Upper lobe of left lung (tissue), 6 donors: Measurements from ENCODE around the gene ALPG. TPM values are rescaled to one million over a fixed set of nuclear protein-coding genes. Genes with fewer than 3 reads are reported as not detected.

Experiments
- ATAC-seq, 2 donors: fragments of 200-7000 bp; cut with Tn5 transposase; one replicate each; pipeline ENCODE4 v1.9.1; 2022; ENCODE audit warnings: mild to moderate bottlenecking in 2 of 2, moderate library complexity in 2 of 2; ENCODE audit not compliant: low FRiP score in 2 of 2
- DNase-seq, 2 donors: peaks; one replicate each; pipeline ENCODE4 v3.0.0-alpha.2; 2019 to 2020
- H3K27ac ChIP-seq, 4 donors: fragments of 200-600 bp; sonication (generic); one replicate each; pipeline ENCODE4 v1.5.1; 2016 to 2019
- H3K27me3 ChIP-seq, 4 donors: fragments of 200-600 bp; sonication (generic); one replicate each; pipeline ENCODE4 v1.5.1; 2017 to 2019
- H3K36me3 ChIP-seq, 4 donors: fragments of 200-600 bp; sonication (generic); one replicate each; pipeline ENCODE4 v1.5.1; 2016 to 2019
- H3K4me1 ChIP-seq, 4 donors: fragments of 200-600 bp; sonication (generic); one replicate each; pipeline ENCODE4 v1.5.1; 2018 to 2019
- H3K4me3 ChIP-seq, 4 donors: fragments of 200-600 bp; sonication (generic); one replicate each; pipeline ENCODE4 v1.5.1; 2017 to 2019; ENCODE audit warnings: mild to moderate bottlenecking in 2 of 4, moderate library complexity in 1 of 4
- H3K9me3 ChIP-seq, 4 donors: fragments of 200-600 bp; sonication (generic); one replicate each; pipeline ENCODE4 v1.5.1; 2018 to 2019
- EP300 ChIP-seq, 4 donors: sonication (generic); formaldehyde crosslinking; IDR thresholded peaks; one replicate each; pipeline ENCODE4 v1.5.1; 2017; ENCODE audit warnings: antibody characterized with exemption in 4 of 4, control low read depth in 2 of 4
- POLR2A ChIP-seq, 4 donors: fragments of 450-650 bp; IDR thresholded peaks; one replicate each; pipeline ENCODE4 v1.5.1; 2016 to 2017; ENCODE audit warnings: antibody characterized with exemption in 4 of 4, mild to moderate bottlenecking in 2 of 4
- POLR2AphosphoS5 ChIP-seq, 2 donors: sonication (generic); formaldehyde crosslinking; IDR thresholded peaks; one replicate each; pipeline ENCODE4 v1.5.1; 2017; ENCODE audit warnings: antibody characterized with exemption in 2 of 2
- WGBS, 2 donors: methylation state at CpG; one replicate each; pipeline ENCODE4 v1.1.5; 2017 to 2018; 5-methylcytosine and 5-hydroxymethylcytosine counted together
- total RNA-seq, 6 donors: library from RNA; depleted of rRNA in 4 of 6; stranded (reverse); fragments of >200 nt in 4 of 6; gene quantifications; one replicate each; pipeline versions ENCODE4 v1.1.0 to v1.2.1, GENCODE V29; 2016 to 2021
- TF ChIP-seq, protein P1 (sequence below), 6 experiments: fragments of 450-650 bp in 4 of 6; fragments of 200-600 bp in 2 of 6; sonication (generic) in 2 of 6; IDR thresholded peaks; one replicate each; pipeline ENCODE4 v1.5.1; 2016 to 2019; ENCODE audit warnings: antibody characterized with exemption in 6 of 6
- donor health status: DM: no; HTN: no; CAD: no; lungs with moderate emphysema.
- donor health status: DM: no; HTN: yes; CAD: no; lungs with severe emphysema.

The ALPG gene
- total RNA-seq, 6 donors from 2014 or later = 0.91 to 2.3 (median 1.4) TPM; not detected in 2

DNA sequence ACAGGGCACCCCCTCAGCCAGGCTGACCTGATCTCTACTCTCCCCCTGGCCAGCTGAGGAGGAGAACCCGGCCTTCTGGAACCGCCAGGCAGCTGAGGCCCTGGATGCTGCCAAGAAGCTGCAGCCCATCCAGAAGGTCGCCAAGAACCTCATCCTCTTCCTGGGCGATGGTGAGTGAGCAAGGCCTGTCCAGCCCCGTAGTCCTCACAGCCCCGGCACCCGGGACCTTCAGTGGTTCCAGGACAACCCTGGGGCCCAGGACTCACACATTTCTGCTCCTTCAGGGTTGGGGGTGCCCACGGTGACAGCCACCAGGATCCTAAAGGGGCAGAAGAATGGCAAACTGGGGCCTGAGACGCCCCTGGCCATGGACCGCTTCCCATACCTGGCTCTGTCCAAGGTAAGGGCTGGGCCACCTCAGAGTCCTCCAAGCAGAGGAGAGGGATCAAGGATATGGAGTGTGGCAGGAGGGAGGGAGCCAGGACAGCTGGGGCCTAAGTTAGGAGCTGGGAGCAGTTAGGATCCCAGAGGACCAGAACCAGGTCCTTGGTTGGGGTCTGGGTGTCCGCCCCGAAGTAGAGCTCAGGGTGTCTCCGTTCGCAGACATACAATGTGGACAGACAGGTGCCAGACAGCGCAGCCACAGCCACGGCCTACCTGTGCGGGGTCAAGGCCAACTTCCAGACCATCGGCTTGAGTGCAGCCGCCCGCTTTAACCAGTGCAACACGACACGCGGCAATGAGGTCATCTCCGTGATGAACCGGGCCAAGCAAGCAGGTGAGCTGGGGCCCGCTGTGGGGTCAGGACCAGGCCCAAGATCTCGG, 49.9 kb downstream of the ALPG start:
- Histone ChIP-seq H3K36me3 (no peaks in the 10 kb centered on the region), H3K9me3 (no peaks in the 10 kb centered on the region), H3K27ac (no peak overlapping the region), H3K4me3 (no peak overlapping the region), H3K4me1 (no peaks in the 10 kb centered on the region), H3K27me3 (peaks cover 0 to 8% (median 0%) of the 10 kb centered on the region in 4 donors)
- TF ChIP-seq POLR2A (IDR thresholded peaks at IDR 0.05) (no peak), POLR2AphosphoS5 (IDR thresholded peaks at IDR 0.05) (no peak), EP300 (IDR thresholded peaks at IDR 0.05) (no peak)
- TF ChIP-seq, protein P1, sequence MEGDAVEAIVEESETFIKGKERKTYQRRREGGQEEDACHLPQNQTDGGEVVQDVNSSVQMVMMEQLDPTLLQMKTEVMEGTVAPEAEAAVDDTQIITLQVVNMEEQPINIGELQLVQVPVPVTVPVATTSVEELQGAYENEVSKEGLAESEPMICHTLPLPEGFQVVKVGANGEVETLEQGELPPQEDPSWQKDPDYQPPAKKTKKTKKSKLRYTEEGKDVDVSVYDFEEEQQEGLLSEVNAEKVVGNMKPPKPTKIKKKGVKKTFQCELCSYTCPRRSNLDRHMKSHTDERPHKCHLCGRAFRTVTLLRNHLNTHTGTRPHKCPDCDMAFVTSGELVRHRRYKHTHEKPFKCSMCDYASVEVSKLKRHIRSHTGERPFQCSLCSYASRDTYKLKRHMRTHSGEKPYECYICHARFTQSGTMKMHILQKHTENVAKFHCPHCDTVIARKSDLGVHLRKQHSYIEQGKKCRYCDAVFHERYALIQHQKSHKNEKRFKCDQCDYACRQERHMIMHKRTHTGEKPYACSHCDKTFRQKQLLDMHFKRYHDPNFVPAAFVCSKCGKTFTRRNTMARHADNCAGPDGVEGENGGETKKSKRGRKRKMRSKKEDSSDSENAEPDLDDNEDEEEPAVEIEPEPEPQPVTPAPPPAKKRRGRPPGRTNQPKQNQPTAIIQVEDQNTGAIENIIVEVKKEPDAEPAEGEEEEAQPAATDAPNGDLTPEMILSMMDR (IDR thresholded peaks at IDR 0.05) = no peak
- ATAC-seq (no peak), DNase-seq (peak; percentile 19 to 38)
- 83 to 92% methylated on average over 9 to 24 of the region's 27 CpGs for WGBS, 2 donors

DNA sequence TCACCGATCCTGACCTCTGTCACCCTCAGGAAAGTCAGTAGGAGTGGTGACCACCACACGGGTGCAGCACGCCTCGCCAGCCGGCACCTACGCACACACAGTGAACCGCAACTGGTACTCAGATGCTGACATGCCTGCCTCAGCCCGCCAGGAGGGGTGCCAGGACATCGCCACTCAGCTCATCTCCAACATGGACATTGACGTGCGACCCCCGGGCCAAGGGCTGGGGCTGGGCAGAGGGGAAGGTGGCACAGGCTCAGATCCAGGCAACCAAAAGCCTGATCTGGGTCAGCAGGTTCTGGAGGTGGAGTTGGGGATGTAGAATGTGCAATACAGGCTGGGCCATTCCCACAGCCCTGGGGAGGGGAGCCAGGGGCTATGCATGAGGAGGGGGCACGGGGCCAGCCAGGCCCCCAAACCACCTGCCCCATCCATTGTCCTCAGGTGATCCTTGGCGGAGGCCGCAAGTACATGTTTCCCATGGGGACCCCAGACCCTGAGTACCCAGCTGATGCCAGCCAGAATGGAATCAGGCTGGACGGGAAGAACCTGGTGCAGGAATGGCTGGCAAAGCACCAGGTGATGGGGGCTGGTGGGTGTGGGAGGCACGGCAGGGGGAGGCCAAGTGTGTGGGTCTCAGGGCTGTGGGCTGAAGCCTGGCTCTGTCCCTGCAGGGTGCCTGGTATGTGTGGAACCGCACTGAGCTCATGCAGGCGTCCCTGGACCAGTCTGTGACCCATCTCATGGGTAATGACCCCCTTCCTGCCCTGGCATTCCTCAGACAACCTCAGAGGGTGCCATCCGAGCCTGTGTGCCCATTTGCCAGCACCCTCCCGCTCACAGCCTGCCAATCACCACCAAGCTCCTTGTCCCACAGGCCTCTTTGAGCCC, 50.7 kb downstream of the ALPG start:
- 91 to 93% methylated on average over 2 to 20 of the region's 21 CpGs for WGBS, 2 donors
- H3K27me3 ChIP-seq = peaks cover 0 to 8% (median 0%) of the 10 kb centered on the region in 4 donors
- no peak overlapping the region for H3K4me3 ChIP-seq
- no peak for ATAC-seq
- no peaks in the 10 kb centered on the region for H3K9me3 ChIP-seq
- no peaks in the 10 kb centered on the region for H3K36me3 ChIP-seq
- DNase-seq = peak; percentile 15 to 59
- TF ChIP-seq EP300 (IDR thresholded peaks at IDR 0.05) (no peak), POLR2AphosphoS5 (IDR thresholded peaks at IDR 0.05) (no peak), POLR2A (IDR thresholded peaks at IDR 0.05) (no peak)
- TF ChIP-seq, protein P1 (IDR thresholded peaks at IDR 0.05) = no peak
- no peaks in the 10 kb centered on the region for H3K4me1 ChIP-seq
- H3K27ac ChIP-seq = no peak overlapping the region

DNA sequence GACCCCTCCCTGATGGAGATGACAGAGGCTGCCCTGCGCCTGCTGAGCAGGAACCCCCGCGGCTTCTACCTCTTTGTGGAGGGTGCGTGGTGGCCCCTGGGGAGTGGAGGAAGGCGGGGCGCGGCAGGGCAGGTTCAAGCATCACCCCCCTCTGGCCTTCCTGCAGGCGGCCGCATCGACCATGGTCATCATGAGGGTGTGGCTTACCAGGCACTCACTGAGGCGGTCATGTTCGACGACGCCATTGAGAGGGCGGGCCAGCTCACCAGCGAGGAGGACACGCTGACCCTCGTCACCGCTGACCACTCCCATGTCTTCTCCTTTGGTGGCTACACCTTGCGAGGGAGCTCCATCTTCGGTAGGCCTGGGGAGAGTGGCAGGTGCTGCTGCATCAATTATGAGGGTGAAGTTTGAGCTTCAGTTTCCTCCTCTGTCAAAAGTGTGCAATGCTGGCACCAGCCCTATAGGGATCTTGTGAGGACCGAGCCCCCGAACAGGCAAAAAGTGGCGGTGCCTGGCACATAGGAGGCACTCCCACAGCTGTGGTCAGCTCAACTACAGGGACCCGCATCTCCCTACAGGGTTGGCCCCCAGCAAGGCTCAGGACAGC, 51.5 kb downstream of the ALPG start:
- 85 to 93% methylated on average over 16 to 25 of the region's 25 CpGs for WGBS, 2 donors
- ATAC-seq (no peak), DNase-seq (peak; percentile 10 to 75)
- Histone ChIP-seq H3K36me3 (no peaks in the 10 kb centered on the region), H3K4me1 (no peaks in the 10 kb centered on the region), H3K4me3 (no peak overlapping the region), H3K27ac (no peak overlapping the region), H3K9me3 (no peaks in the 10 kb centered on the region), H3K27me3 (peaks cover 0 to 8% (median 0%) of the 10 kb centered on the region in 4 donors)
- TF ChIP-seq POLR2A (IDR thresholded peaks at IDR 0.05) = no peak
- TF ChIP-seq EP300 (IDR thresholded peaks at IDR 0.05) = no peak
- TF ChIP-seq, protein P1 (IDR thresholded peaks at IDR 0.05) = no peak
- no peak for TF ChIP-seq POLR2AphosphoS5 (IDR thresholded peaks at IDR 0.05)

DNA sequence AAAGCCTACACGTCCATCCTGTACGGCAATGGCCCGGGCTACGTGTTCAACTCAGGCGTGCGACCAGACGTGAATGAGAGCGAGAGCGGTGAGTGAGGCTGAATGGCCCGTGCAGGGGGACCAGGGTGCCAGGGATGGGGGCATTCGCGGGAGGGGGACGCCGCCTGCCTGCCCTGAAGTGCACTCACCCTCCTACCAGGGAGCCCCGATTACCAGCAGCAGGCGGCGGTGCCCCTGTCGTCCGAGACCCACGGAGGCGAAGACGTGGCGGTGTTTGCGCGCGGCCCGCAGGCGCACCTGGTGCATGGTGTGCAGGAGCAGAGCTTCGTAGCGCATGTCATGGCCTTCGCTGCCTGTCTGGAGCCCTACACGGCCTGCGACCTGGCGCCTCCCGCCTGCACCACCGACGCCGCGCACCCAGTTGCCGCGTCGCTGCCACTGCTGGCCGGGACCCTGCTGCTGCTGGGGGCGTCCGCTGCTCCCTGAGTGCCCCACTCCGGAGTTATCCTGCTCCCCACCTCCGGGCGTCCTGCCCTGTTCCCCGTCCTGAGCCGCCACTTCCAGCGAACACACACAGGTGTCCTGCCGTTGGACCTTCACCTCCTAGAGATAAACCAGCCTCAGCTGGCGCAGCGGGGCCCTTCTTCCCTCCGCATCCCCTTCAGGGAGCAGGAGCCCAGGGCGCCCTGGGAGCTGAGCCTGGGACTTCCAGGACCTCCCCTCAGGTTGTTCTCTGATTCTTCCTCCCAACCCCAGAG, 52.2 kb downstream of the ALPG start:
- TF ChIP-seq, protein P1 (IDR thresholded peaks at IDR 0.05) = no peak
- no peak for TF ChIP-seq POLR2A (IDR thresholded peaks at IDR 0.05)
- TF ChIP-seq EP300 (IDR thresholded peaks at IDR 0.05) = no peak
- no peak for TF ChIP-seq POLR2AphosphoS5 (IDR thresholded peaks at IDR 0.05)
- H3K4me3 ChIP-seq = no peak overlapping the region
- no peaks in the 10 kb centered on the region for H3K36me3 ChIP-seq
- H3K4me1 ChIP-seq = no peaks in the 10 kb centered on the region
- ATAC-seq (no peak), DNase-seq (peak; percentile 12 to 82)
- no peak overlapping the region for H3K27ac ChIP-seq
- 56 to 78% methylated on average over 18 to 48 of the region's 56 CpGs for WGBS, 2 donors
- H3K9me3 ChIP-seq = no peaks in the 10 kb centered on the region
- H3K27me3 ChIP-seq = peaks cover 0 to 8% (median 0%) of the 10 kb centered on the region in 4 donors
